Endothelial cell of umbilical vein (primary cell): ENCODE data around the gene FRMD5.

ENCODE experiments used
- CTCF ChIP-seq, 2 donors: IDR thresholded peaks; 1 replicate in 1 of 2; 2 replicates in 1 of 2; pipeline ENCODE4 v1.5.1; 2011; ENCODE audit warnings: low read length in 2 of 2, mild to moderate bottlenecking in 2 of 2, moderate library complexity in 2 of 2, control low read depth in 1 of 2, inconsistent platforms in 1 of 2, low read depth in 1 of 2; ENCODE audit not compliant: insufficient read depth in 1 of 2; ENCODE audit errors: extremely low read depth in 1 of 2
- EZH2 ChIP-seq: IDR thresholded peaks from 2 replicates; pipeline ENCODE4 v1.6.1; 2012; ENCODE audit warnings: borderline replicate concordance, low read depth, mild to moderate bottlenecking, moderate library complexity, low read length, inconsistent platforms; ENCODE audit not compliant: severe bottlenecking
- FOS ChIP-seq: IDR thresholded peaks from 2 replicates; pipeline ENCODE4 v1.6.1; 2011; ENCODE audit warnings: mild to moderate bottlenecking, low read length, moderate library complexity, borderline replicate concordance; ENCODE audit not compliant: insufficient read depth
- GATA2 ChIP-seq: IDR thresholded peaks from 2 replicates; pipeline ENCODE4 v1.7.0; 2011; ENCODE audit warnings: low read depth, mild to moderate bottlenecking, moderate library complexity, mixed read lengths, low read length; ENCODE audit not compliant: insufficient read length, insufficient read depth
- JUN ChIP-seq: IDR thresholded peaks from 2 replicates; pipeline ENCODE4 v1.6.1; 2011; ENCODE audit warnings: borderline replicate concordance, low read depth; ENCODE audit not compliant: insufficient read length, insufficient read depth
- MAX ChIP-seq: IDR thresholded peaks from 2 replicates; pipeline ENCODE4 v1.6.1; 2011; ENCODE audit not compliant: insufficient read depth, insufficient read length
- MYC ChIP-seq: IDR thresholded peaks from one replicate; pipeline ENCODE4 v1.6.1; 2011; ENCODE audit warnings: mild to moderate bottlenecking, low read depth, low read length
- POLR2A ChIP-seq: IDR thresholded peaks from 2 replicates; pipeline ENCODE4 v1.6.1; 2012; ENCODE audit warnings: low read depth, mild to moderate bottlenecking, control low read depth, low read length
- POLR2AphosphoS5 ChIP-seq: IDR thresholded peaks from 2 replicates; pipeline ENCODE4 v1.6.1; 2012; ENCODE audit warnings: low read depth, mild to moderate bottlenecking, control low read depth, low read length, moderate library complexity; ENCODE audit not compliant: insufficient read depth

GRCh38 chr15:43981576-43981975 is 213.5 kb downstream of the FRMD5 start:
- TF ChIP-seq JUN (no peak), CTCF (IDR thresholded peaks at IDR 0.05; ENCODE audit: extremely low read depth in 1 of 2, insufficient read depth in 1 of 2, low read depth in 1 of 2, low read length in 2 of 2) (no peak), POLR2AphosphoS5 (no peak), POLR2A (no peak), MAX (no peak), EZH2 (no peak), FOS (no peak), MYC (no peak), GATA2 (no peak)
